ENCODE measurements around the gene NPY1R.

NPY1R gene

GRCh38 chr4:163274861-163275260 is 57.5 kb downstream of the NPY1R start:
- no peak for DNase-seq

Measured in hippocampal formation (tissue), 2 donors.